ENCODE results near the gene NDUFA1. TPM values are rescaled to one million over a fixed set of nuclear protein-coding genes. Genes with fewer than 3 reads are reported as not detected.

The NDUFA1 gene
- total RNA-seq, 2 experiments from 2014 or later = 93.1 to 98.1 TPM

Other genes with a start within 250 kb of the NDUFA1 start
- 100 to 1,000 TPM; 257 to 274 TPM for gene SEPTIN6, start 178.7 kb upstream of the NDUFA1 start, total RNA-seq
- 1 to 10 TPM; 1.7 to 2.1 TPM for gene SOWAHD, start 113.2 kb upstream of the NDUFA1 start, total RNA-seq
- 1,000 to 10,000 TPM; 2,169 to 2,323 TPM for gene RPL39, start 80.2 kb upstream of the NDUFA1 start, total RNA-seq
- 10 to 100 TPM; 11.1 to 11.3 TPM for gene UPF3B, start 18.9 kb upstream of the NDUFA1 start, total RNA-seq
- 10 to 100 TPM; 36.7 to 37.5 TPM for gene RNF113A, start 99 bp upstream of the NDUFA1 start, total RNA-seq
- gene AKAP14, start 24.1 kb downstream of the NDUFA1 start, total RNA-seq = not detected
- gene NKAP, start 71.9 kb downstream of the NDUFA1 start, total RNA-seq = 10 to 100 TPM; 10.3 to 11.4 TPM
- not detected for gene RHOXF2B, start 205.9 kb downstream of the NDUFA1 start, total RNA-seq
- under 1 TPM in 1 of 2 experiments, not detected in 1; 0.42 TPM for gene RHOXF1, start 244.1 kb downstream of the NDUFA1 start, total RNA-seq